MM.1S (cell line): ENCODE data around the gene EVA1B.

Experiments
- DNase-seq: peaks from one replicate; pipeline ENCODE4 v3.0.0-alpha.2; 2015
- H2AFZ ChIP-seq: fragments of 300-600 bp; sonication (generic); 2 replicates; pipeline ENCODE4 v1.6.0; 2016; ENCODE audit warnings: antibody characterized with exemption, low read length
- H3F3A ChIP-seq: fragments of 300-600 bp; sonication (generic); 2 replicates; pipeline ENCODE4 v1.6.1; 2016; ENCODE audit warnings: mild to moderate bottlenecking, antibody characterized with exemption, low read length, moderate library complexity, mixed read lengths; ENCODE audit not compliant: insufficient read depth
- H3K27ac ChIP-seq: fragments of 300-600 bp; sonication (generic); 2 replicates; pipeline ENCODE4 v1.5.1; 2016; ENCODE audit warnings: mild to moderate bottlenecking, low read length
- H3K27me3 ChIP-seq: fragments of 300-600 bp; sonication (generic); replicated peaks from 2 replicates; pipeline ENCODE4 v1.6.0; 2016; ENCODE audit warnings: low read length; ENCODE audit not compliant: insufficient read depth
- H3K36me3 ChIP-seq: fragments of 300-600 bp; sonication (generic); replicated peaks from 2 replicates; pipeline ENCODE4 v1.6.1; 2016; ENCODE audit warnings: mild to moderate bottlenecking, low read length, mixed read lengths; ENCODE audit not compliant: insufficient read depth
- H3K4me1 ChIP-seq: fragments of 300-600 bp; sonication (generic); 2 replicates; pipeline ENCODE4 v1.6.1; 2016; ENCODE audit warnings: low read length, mixed read lengths
- H3K4me2 ChIP-seq: fragments of 300-600 bp; sonication (generic); 2 replicates; pipeline ENCODE4 v1.6.0; 2016; ENCODE audit warnings: low read depth, low read length
- H3K4me3 ChIP-seq: fragments of 300-600 bp; sonication (generic); 2 replicates; pipeline ENCODE4 v1.5.1; 2016; ENCODE audit warnings: low read length, mixed read lengths
- H3K79me2 ChIP-seq: fragments of 300-600 bp; sonication (generic); 2 replicates; pipeline ENCODE4 v1.6.1; 2016; ENCODE audit warnings: mixed run types, low read length, mixed read lengths
- H3K9ac ChIP-seq: fragments of 300-600 bp; sonication (generic); 2 replicates; pipeline ENCODE4 v1.6.1; 2016; ENCODE audit warnings: low read length, mixed read lengths
- H3K9me2 ChIP-seq: fragments of 300-600 bp; sonication (generic); replicated peaks from 2 replicates; pipeline ENCODE4 v1.6.1; 2016; ENCODE audit warnings: mild to moderate bottlenecking, low read length, mixed read lengths; ENCODE audit not compliant: insufficient read depth
- H3K9me3 ChIP-seq: fragments of 300-600 bp; sonication (generic); replicated peaks from 2 replicates; pipeline ENCODE4 v1.6.1; 2016; ENCODE audit warnings: mild to moderate bottlenecking, low read length, mixed read lengths; ENCODE audit not compliant: insufficient read depth
- H4K20me1 ChIP-seq: fragments of 300-600 bp; sonication (generic); 2 replicates; pipeline ENCODE4 v1.6.1; 2016; ENCODE audit warnings: mild to moderate bottlenecking, low read length, moderate library complexity, mixed read lengths; ENCODE audit not compliant: insufficient read depth
- CTCF ChIP-seq: fragments of 300-600 bp; sonication (generic); IDR thresholded peaks from 2 replicates; pipeline ENCODE4 v1.5.1; 2016; ENCODE audit warnings: antibody characterized with exemption, low read length, mixed read lengths
- EZH2 ChIP-seq: fragments of 300-600 bp; sonication (generic); optimal IDR thresholded peaks from 2 replicates; pipeline ENCODE3; 2017; ENCODE audit warnings: low read depth, mild to moderate bottlenecking, antibody characterized with exemption, low read length, mixed read lengths
- EZH2phosphoT487 ChIP-seq: fragments of 300-600 bp; sonication (generic); IDR thresholded peaks from 2 replicates; pipeline ENCODE4 v1.6.1; 2018; ENCODE audit warnings: antibody characterized with exemption, low read length

The EVA1B gene

DNA sequence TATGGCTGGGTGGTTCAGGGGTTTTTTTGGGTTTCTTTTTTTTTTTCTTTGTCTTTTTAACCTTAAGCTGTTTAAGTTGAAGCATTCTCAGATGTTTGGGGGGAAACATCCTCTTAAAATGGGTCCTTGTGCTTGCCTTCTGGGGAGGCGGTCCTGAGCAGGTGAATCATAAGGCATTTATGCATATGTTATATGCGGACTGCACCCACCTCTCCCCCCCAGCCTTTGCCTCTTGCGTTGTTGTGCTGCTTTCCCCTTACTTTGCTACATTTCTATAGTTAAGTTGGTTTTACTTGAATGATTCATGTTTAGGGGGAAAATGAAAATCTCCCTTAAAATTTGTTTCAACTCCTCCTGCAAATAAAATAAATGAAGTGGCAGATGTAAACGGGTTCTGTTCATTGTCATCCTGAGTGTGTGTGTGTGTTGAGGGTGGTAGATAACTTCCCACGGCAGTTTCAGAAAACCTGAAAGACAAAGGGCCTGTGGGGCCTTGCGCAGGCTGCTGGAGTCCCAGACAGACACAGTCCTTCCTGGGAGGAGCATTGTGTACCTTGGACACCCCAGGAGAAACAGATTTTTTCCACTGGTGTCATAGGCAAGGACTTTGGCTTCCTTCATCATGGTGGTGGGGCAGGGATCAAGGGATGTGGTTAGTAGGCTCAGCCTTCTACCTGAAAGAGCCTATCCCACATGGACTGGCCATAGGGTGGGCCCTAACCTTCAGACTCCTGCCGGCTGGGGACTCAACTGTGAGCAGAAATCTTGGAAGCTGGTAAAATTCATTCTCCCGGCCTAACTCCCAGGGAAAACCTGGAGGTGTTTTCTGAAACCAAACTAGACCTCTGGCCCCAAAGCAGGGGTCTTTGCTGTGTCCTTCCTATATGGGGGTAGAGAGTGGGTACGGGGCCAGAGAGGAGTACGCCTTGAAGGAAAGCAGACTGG lies 18.2 kb downstream of the EVA1B start:
- no peak overlapping the region for H3K4me2 ChIP-seq

DNA sequence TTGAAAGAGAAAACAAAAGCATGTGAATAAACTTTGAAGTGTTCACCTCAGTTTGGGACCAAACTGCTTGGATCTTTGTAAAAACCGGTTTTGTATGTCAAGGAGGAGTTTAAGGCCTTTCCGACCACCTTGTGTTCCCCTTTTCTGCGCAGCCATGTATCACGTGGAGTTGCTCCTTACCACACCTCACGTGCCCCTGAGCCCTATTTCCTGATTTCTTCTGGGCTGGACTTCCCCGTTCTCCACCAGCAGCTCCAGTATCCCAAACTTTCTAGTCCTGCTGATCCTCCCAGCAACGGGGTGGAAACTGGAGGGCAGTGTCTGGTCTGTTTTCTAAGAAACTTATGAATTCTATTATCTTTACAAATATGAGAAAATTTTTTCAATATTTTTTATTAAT lies 18.9 kb downstream of the EVA1B start:
- no peaks in the 10 kb centered on the region for H3K9me3 ChIP-seq
- no peak overlapping the region for H3K27ac ChIP-seq
- TF ChIP-seq CTCF (no peak), EZH2 (no peak), EZH2phosphoT487 (no peak)
- H3K9me2 ChIP-seq, result no peaks in the 10 kb centered on the region
- H3F3A ChIP-seq, result no peaks in the 10 kb centered on the region; the same call in 1 of the 2 replicates
- no peak overlapping the region for H3K9ac ChIP-seq
- H3K4me3 ChIP-seq, result no peak overlapping the region
- H3K79me2 ChIP-seq, result no peaks in the 10 kb centered on the region
- H3K36me3 ChIP-seq, result peaks cover 17% of the 10 kb centered on the region
- H3K4me1 ChIP-seq, result no peaks in the 10 kb centered on the region
- no peaks in the 10 kb centered on the region for H3K27me3 ChIP-seq
- no peak overlapping the region for H3K4me2 ChIP-seq
- no peaks in the 10 kb centered on the region for H4K20me1 ChIP-seq
- no peak overlapping the region for H2AFZ ChIP-seq
- no peak for DNase-seq

More for the DNA sequence above, 18.2 kb downstream of the EVA1B start:
- Histone ChIP-seq H4K20me1 (no peaks in the 10 kb centered on the region), H3K27me3 (no peaks in the 10 kb centered on the region), H3K27ac (no peak overlapping the region), H3K9me2 (no peaks in the 10 kb centered on the region), H2AFZ (no peak overlapping the region), H3F3A (no peaks in the 10 kb centered on the region; the same call in 1 of the 2 replicates), H3K9ac (no peak overlapping the region), H3K9me3 (no peaks in the 10 kb centered on the region), H3K36me3 (peaks cover 14% of the 10 kb centered on the region), H3K4me1 (no peaks in the 10 kb centered on the region), H3K79me2 (no peaks in the 10 kb centered on the region), H3K4me3 (no peak overlapping the region)
- DNase-seq, result no peak
- TF ChIP-seq EZH2 (no peak), CTCF (no peak), EZH2phosphoT487 (no peak)

DNA sequence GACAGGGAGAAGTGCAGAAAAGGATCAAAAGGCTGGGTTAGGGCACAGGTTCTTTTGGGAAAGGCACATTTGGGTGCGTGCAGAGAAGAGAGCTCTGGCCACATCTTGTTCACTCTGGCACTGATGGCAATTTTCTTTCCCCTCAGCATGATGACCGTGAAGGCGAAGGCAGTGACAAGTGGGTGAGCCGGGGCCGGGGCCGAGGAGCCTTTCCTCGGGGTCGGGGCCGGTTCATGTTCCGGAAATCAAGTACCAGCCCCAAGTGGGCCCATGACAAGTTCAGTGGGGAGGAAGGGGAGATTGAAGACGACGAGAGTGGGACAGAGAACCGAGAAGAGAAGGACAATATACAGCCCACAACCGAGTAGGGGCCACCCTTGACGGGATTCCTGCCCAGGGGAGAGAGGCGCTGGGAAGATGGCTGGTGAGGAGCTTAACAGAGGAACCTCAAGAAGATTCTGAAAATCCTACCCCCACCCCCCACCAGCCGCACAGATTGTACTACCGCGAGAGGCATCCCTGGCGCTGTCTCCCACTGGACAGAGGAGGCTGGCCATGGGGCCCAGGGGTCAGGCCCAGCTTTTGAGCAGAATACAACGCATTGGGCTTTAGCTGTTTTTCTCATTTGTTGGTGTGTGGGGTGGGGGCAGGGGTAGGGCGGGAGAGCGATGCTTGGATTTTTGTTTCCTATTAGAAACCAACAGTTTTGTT lies 19.6 kb downstream of the EVA1B start:
- no peak for TF ChIP-seq EZH2phosphoT487
- TF ChIP-seq EZH2, result no peak
- TF ChIP-seq CTCF, result no peak
- Histone ChIP-seq H3K9me2 (no peaks in the 10 kb centered on the region), H4K20me1 (no peaks in the 10 kb centered on the region), H3K27ac (no peak overlapping the region), H3K9me3 (no peaks in the 10 kb centered on the region), H2AFZ (no peak overlapping the region), H3K4me2 (no peak overlapping the region), H3F3A (no peaks in the 10 kb centered on the region; the same call in 1 of the 2 replicates), H3K4me1 (no peaks in the 10 kb centered on the region), H3K9ac (no peak overlapping the region), H3K79me2 (no peaks in the 10 kb centered on the region), H3K27me3 (no peaks in the 10 kb centered on the region), H3K4me3 (no peak overlapping the region), H3K36me3 (peaks cover 17% of the 10 kb centered on the region)
- DNase-seq, result no peak
